IMR-90 (cell line): ENCODE results near the gene SEMA4F. TPM values are rescaled to one million over a fixed set of nuclear protein-coding genes. Genes with fewer than 3 reads are reported as not detected.

Source experiments
- ATAC-seq: fragments of 200-7000 bp; cut with Tn5 transposase; 2 replicates; pipeline ENCODE4 v1.9.1; 2020; ENCODE audit warnings: low read depth, mild to moderate bottlenecking, moderate library complexity
- BruUV-seq: library from RNA; stranded (reverse); fragments of 400-500 nt; replicated peaks from 2 replicates; lab custom pipeline; 2021; lab: Mats Ljungman, UMichigan
- CTCF ChIA-PET: fragments of 300-600 bp; formaldehyde crosslinking; extraction: SDS; loops from one replicate; lab custom pipeline; 2021; ENCODE audit warnings: antibody characterized with exemption; lab: Yijun Ruan, JAX
- POLR2A ChIA-PET: fragments of 300-600 bp; sonication (Branson Sonifier 250); formaldehyde crosslinking; loops from one replicate; lab custom pipeline; 2022; ENCODE audit warnings: antibody characterized with exemption; ENCODE audit not compliant: unreplicated experiment; lab: Charles Lee
- DNase-seq: peaks from one replicate; pipeline ENCODE4 v3.0.0; 2013
- H2AFZ ChIP-seq: replicated peaks from 2 replicates; pipeline ENCODE3; 2013; ENCODE audit warnings: low read length, mild to moderate bottlenecking; ENCODE audit not compliant: poor library complexity
- H2AK5ac ChIP-seq: 2 replicates; pipeline ENCODE4 v1.6.1; 2013; ENCODE audit warnings: low read depth, low read length, inconsistent platforms
- H2AK9ac ChIP-seq: replicated peaks from 2 replicates; pipeline ENCODE3; 2013; ENCODE audit warnings: mild to moderate bottlenecking, low read depth, low read length, moderate library complexity; ENCODE audit not compliant: poor library complexity
- H2BK120ac ChIP-seq: 2 replicates; pipeline ENCODE4 v1.6.1; 2013; ENCODE audit warnings: low read depth, low read length, inconsistent platforms
- H2BK15ac ChIP-seq: 3 replicates; pipeline ENCODE4 v1.6.1; 2013; ENCODE audit warnings: low read depth, low read length, inconsistent platforms
- H2BK20ac ChIP-seq: 2 replicates; pipeline ENCODE4 v1.6.1; 2013; ENCODE audit warnings: low read depth, mild to moderate bottlenecking, inconsistent platforms, low read length, moderate library complexity
- H2BK5ac ChIP-seq: 2 replicates; pipeline ENCODE4 v1.6.1; 2013; ENCODE audit warnings: mild to moderate bottlenecking, low read depth, low read length, inconsistent platforms; ENCODE audit not compliant: poor library complexity, severe bottlenecking
- H3K14ac ChIP-seq: replicated peaks from 2 replicates; pipeline ENCODE4 v1.6.1; 2013; ENCODE audit warnings: low read depth, low read length, inconsistent platforms
- H3K18ac ChIP-seq: 2 replicates; pipeline ENCODE4 v1.6.1; 2013; ENCODE audit warnings: low read depth, low read length, control low read depth
- H3K23ac ChIP-seq: 2 replicates; pipeline ENCODE4 v1.6.1; 2013; ENCODE audit warnings: low read depth, low read length, inconsistent platforms
- H3K27ac ChIP-seq: 2 replicates; pipeline ENCODE4 v1.5.1; 2013; ENCODE audit warnings: mild to moderate bottlenecking, control low read depth, low read length; ENCODE audit not compliant: insufficient read depth
- H3K27me3 ChIP-seq: 2 replicates; pipeline ENCODE4 v1.6.1; 2013; ENCODE audit warnings: low read length; ENCODE audit not compliant: control insufficient read depth, insufficient read depth
- H3K36me3 ChIP-seq: 2 replicates; pipeline ENCODE4 v1.6.1; 2013; ENCODE audit warnings: low read length, mixed read lengths; ENCODE audit not compliant: control insufficient read depth, insufficient read depth
- H3K4ac ChIP-seq: 2 replicates; pipeline ENCODE4 v1.6.1; 2013; ENCODE audit warnings: low read depth, low read length, inconsistent platforms
- H3K4me1 ChIP-seq: 2 replicates; pipeline ENCODE4 v1.6.1; 2013; ENCODE audit warnings: low read length, mixed read lengths; ENCODE audit not compliant: control insufficient read depth, insufficient read depth
- H3K4me2 ChIP-seq: 2 replicates; pipeline ENCODE4 v1.6.1; 2013; ENCODE audit warnings: low read depth, mild to moderate bottlenecking, control low read depth, low read length, moderate library complexity
- H3K4me3 ChIP-seq: 2 replicates; pipeline ENCODE4 v1.5.1; 2013; ENCODE audit warnings: low read depth, mild to moderate bottlenecking, control low read depth, low read length, moderate library complexity; ENCODE audit not compliant: insufficient read depth
- H3K56ac ChIP-seq: 2 replicates; pipeline ENCODE4 v1.6.1; 2013; ENCODE audit warnings: low read length, inconsistent platforms; ENCODE audit not compliant: insufficient read depth; ENCODE audit errors: extremely low read depth
- H3K79me1 ChIP-seq, 2 experiments: 2 replicates each; pipeline ENCODE4 v1.6.1; 2013; ENCODE audit warnings: low read length in 2 of 2, inconsistent platforms in 1 of 2, low read depth in 1 of 2
- H3K9ac ChIP-seq: 2 replicates; pipeline ENCODE4 v1.6.1; 2013; ENCODE audit warnings: low read depth, low read length, control low read depth
- H3K9me1 ChIP-seq: 2 replicates; pipeline ENCODE4 v1.6.1; 2013; ENCODE audit warnings: low read length, inconsistent platforms; ENCODE audit not compliant: insufficient read depth
- H3K9me3 ChIP-seq: 2 replicates; pipeline ENCODE4 v1.6.1; 2013; ENCODE audit warnings: low read length; ENCODE audit not compliant: control insufficient read depth, insufficient read depth
- H4K20me1 ChIP-seq: 2 replicates; pipeline ENCODE4 v1.6.1; 2013; ENCODE audit warnings: low read length, inconsistent platforms; ENCODE audit not compliant: insufficient read depth
- H4K5ac ChIP-seq: 2 replicates; pipeline ENCODE4 v1.6.1; 2013; ENCODE audit warnings: mild to moderate bottlenecking, low read depth, low read length, control low read depth
- H4K8ac ChIP-seq, 2 experiments: 2 replicates each; pipeline ENCODE4 v1.6.1; 2013; ENCODE audit warnings: low read depth in 2 of 2, low read length in 2 of 2, control low read depth in 1 of 2, inconsistent platforms in 1 of 2
- H4K91ac ChIP-seq: 2 replicates; pipeline ENCODE4 v1.6.1; 2013; ENCODE audit warnings: low read depth, low read length, inconsistent platforms; ENCODE audit not compliant: insufficient read depth
- FOS ChIP-seq: fragments of 150-350 bp; IDR thresholded peaks from 2 replicates; pipeline ENCODE4 v1.6.1; 2016; ENCODE audit warnings: low read depth, low read length
- NFE2L2 ChIP-seq: fragments of 150-350 bp; IDR thresholded peaks from 2 replicates; pipeline ENCODE4 v1.6.1; 2016; ENCODE audit warnings: low read depth, mild to moderate bottlenecking, low read length
- RAD21 ChIP-seq: IDR thresholded peaks from 2 replicates; pipeline ENCODE4 v1.6.1; 2012; ENCODE audit warnings: low read length, improper control_type of control experiment
- RCOR1 ChIP-seq: IDR thresholded peaks from 2 replicates; pipeline ENCODE4 v1.6.1; 2012; ENCODE audit warnings: mild to moderate bottlenecking, low read length, improper control_type of control experiment; ENCODE audit not compliant: insufficient replicate concordance
- SMC3 ChIP-seq: fragments of 150-350 bp; IDR thresholded peaks from 2 replicates; pipeline ENCODE4 v1.6.1; 2016; ENCODE audit warnings: low read depth, mild to moderate bottlenecking, antibody characterized with exemption, low read length, moderate library complexity
- WGBS, 2 experiments: methylation state at CpG; one replicate each; pipeline versions ENCODE4 v1.1.5 to v1.1.7; 2013; ENCODE audit warnings: missing lambda C conversion rate in 2 of 2; ENCODE audit not compliant: insufficient read length in 1 of 2; ENCODE audit errors: extremely low coverage in 2 of 2; 5-methylcytosine and 5-hydroxymethylcytosine counted together
- dilution Hi-C: fragments of 300-500 bp; cut with HindIII; formaldehyde crosslinking; loops from one replicate; pipeline ENCODE4 v1.14.3; 2018; ENCODE audit warnings: low sequenced_read_pairs; ENCODE audit not compliant: unreplicated experiment
- in situ Hi-C: fragments of 300-500 bp; cut with MboI; formaldehyde crosslinking; loops from 3 replicates; pipeline ENCODE4 v1.14.3; 2019; ENCODE audit warnings: low sequenced_read_pairs, inconsistent platforms, mixed read lengths
- intact Hi-C: fragments of 100-400 bp; cut with micrococcal nuclease; formaldehyde crosslinking; loops from 2 replicates; pipeline ENCODE4 v1.10.0; 2022
- polyA plus RNA-seq, 3 experiments: library from polyadenylated mRNA; depleted of rRNA; stranded (reverse); fragments of >200 nt; gene quantifications; 2 replicates each; pipeline ENCODE4 v1.2.3, GENCODE V29; 2012; ENCODE audit warnings: low replicate concordance in 1 of 3
- total RNA-seq: library from RNA; depleted of rRNA; stranded (reverse); fragments of >200 nt; gene quantifications from 2 replicates; pipeline ENCODE4 v1.2.3, GENCODE V29; 2012
- TF ChIP-seq, protein P1 (sequence below): conservative IDR thresholded peaks from 2 replicates; pipeline ENCODE4 v1.5.1; 2012; ENCODE audit warnings: mild to moderate bottlenecking, low read depth, low read length, improper control_type of control experiment

SEMA4F gene
- total and polyA plus RNA-seq, 2 of the 4 experiments (the other 2 are of a cell fraction), result 4.7 to 7.5 TPM

DNA sequence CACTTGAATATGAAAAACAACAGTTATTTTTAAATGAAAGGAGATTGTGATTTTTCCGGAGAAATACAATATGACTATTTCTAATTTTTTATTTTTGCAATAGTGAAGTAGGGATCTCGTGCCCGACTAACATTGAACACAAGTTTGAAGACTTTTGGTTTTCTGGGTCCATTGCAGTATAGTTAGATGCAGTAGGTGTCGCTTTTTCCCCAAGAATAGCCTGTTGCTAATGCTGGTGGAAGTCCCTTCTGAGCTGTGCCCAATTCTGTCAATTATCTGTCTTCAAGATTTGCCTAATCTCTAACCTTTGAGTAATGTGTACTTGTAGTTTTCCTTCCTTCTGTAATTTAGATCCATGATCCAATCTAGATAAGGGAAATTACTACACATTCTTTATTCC lies 36.5 kb downstream of the SEMA4F start:
- Histone ChIP-seq H3K56ac (no peak overlapping the region), H2BK15ac (no peak overlapping the region), H3K9me1 (no peaks in the 10 kb centered on the region; the same call in 1 of the 2 replicates), H3K9me3 (no peaks in the 10 kb centered on the region), H4K20me1 (no peaks in the 10 kb centered on the region), H2AK5ac (no peak overlapping the region), H4K91ac (no peak overlapping the region), H2AFZ (no peak overlapping the region), H2BK5ac (no peak overlapping the region), H3K14ac (no peak overlapping the region), H4K8ac (no peak overlapping the region), H3K79me1 (no peaks in the 10 kb centered on the region), H2BK20ac (no peak overlapping the region), H3K9ac (no peak overlapping the region), H3K23ac (no peak overlapping the region), H3K4ac (no peak overlapping the region), H3K4me3 (no peak overlapping the region), H3K36me3 (no peaks in the 10 kb centered on the region), H4K5ac (no peak overlapping the region), H3K27me3 (peaks cover 4% of the 10 kb centered on the region; the same call in 1 of the 2 replicates), H2AK9ac (no peak overlapping the region), H3K27ac (no peak overlapping the region), H3K4me2 (no peak overlapping the region), H3K18ac (no peak overlapping the region), H3K4me1 (peaks cover 9% of the 10 kb centered on the region; the same call in 1 of the 2 replicates), H2BK120ac (no peak overlapping the region)
- 0% methylated on average over 1 of the region's 4 CpGs; no CpG with 5 or more reads in 1 of the 2 experiments for WGBS, 2 experiments
- dilution Hi-C loops, result no loop called here
- in situ Hi-C loops, result loop anchor here (25.0 kb wide), 2 partner anchors 722 to 922 kb away; no protein-coding TSS in a partner anchor
- TF ChIP-seq FOS (no peak), NFE2L2 (no peak), RCOR1 (no peak), SMC3 (peak; percentile 94), RAD21 (peak; percentile 98)
- TF ChIP-seq, protein P1, sequence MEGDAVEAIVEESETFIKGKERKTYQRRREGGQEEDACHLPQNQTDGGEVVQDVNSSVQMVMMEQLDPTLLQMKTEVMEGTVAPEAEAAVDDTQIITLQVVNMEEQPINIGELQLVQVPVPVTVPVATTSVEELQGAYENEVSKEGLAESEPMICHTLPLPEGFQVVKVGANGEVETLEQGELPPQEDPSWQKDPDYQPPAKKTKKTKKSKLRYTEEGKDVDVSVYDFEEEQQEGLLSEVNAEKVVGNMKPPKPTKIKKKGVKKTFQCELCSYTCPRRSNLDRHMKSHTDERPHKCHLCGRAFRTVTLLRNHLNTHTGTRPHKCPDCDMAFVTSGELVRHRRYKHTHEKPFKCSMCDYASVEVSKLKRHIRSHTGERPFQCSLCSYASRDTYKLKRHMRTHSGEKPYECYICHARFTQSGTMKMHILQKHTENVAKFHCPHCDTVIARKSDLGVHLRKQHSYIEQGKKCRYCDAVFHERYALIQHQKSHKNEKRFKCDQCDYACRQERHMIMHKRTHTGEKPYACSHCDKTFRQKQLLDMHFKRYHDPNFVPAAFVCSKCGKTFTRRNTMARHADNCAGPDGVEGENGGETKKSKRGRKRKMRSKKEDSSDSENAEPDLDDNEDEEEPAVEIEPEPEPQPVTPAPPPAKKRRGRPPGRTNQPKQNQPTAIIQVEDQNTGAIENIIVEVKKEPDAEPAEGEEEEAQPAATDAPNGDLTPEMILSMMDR, result peak; percentile 91
- POLR2A ChIA-PET, result no interaction called here
- CTCF ChIA-PET, result interaction anchor here (0.6 to 2.1 kb wide), 8 partner anchors 12 to 494 kb away, joined by 3 to 9 read pairs (median 3); no protein-coding TSS in a partner anchor
- peak; percentile 71 for DNase-seq
- intact Hi-C loops, result loop anchor here (1.0 to 10.0 kb wide), 6 partner anchors 172 to 937 kb away; no protein-coding TSS in a partner anchor
- peak; percentile 93 for ATAC-seq
- no TSS peak for BruUV-seq
